Panc1 (cell line): ENCODE measurements around the gene USP31. TPM values are rescaled to one million over a fixed set of nuclear protein-coding genes. Genes with fewer than 3 reads are reported as not detected.
A peak's percentile ranks its signal among the peaks of the same experiment; 100 is the strongest.

Source experiments
- ATAC-seq: fragments of 200-7000 bp; cut with Tn5 transposase; 2 replicates; pipeline ENCODE4 v1.9.1; 2020; ENCODE audit warnings: mild to moderate bottlenecking, moderate library complexity
- BruUV-seq: library from RNA; stranded (reverse); fragments of 400-500 nt; replicated peaks from 2 replicates; lab custom pipeline; 2021; lab: Mats Ljungman, UMichigan
- CTCF ChIA-PET: fragments of 300-600 bp; sonication (Branson Sonifier 250); formaldehyde crosslinking; loops from one replicate; lab custom pipeline; 2022; ENCODE audit warnings: antibody characterized with exemption; lab: Charles Lee
- POLR2A ChIA-PET: fragments of 300-600 bp; sonication (Branson Sonifier 250); formaldehyde crosslinking; loops from one replicate; lab custom pipeline; 2022; ENCODE audit warnings: antibody characterized with exemption; lab: Charles Lee
- DNase-seq: peaks from one replicate; pipeline ENCODE4 v3.0.0-alpha.2; 2010; ENCODE audit warnings: low read depth, low spot score
- H3K27ac ChIP-seq: 2 replicates; pipeline ENCODE4 v1.5.1; 2011; ENCODE audit warnings: mild to moderate bottlenecking, low read length, inconsistent platforms
- H3K27me3 ChIP-seq: fragments of 200-500 bp; sonication (Bioruptor generic); 2 replicates; pipeline ENCODE4 v1.6.0; 2014; ENCODE audit warnings: low read length, inconsistent platforms; ENCODE audit not compliant: control insufficient read depth, insufficient read depth
- H3K36me3 ChIP-seq: fragments of 200-500 bp; sonication (Bioruptor generic); 2 replicates; pipeline ENCODE4 v1.5.1; 2014; ENCODE audit warnings: inconsistent platforms, mild to moderate bottlenecking, low read length, moderate library complexity; ENCODE audit not compliant: control insufficient read depth, insufficient read depth
- H3K4me1 ChIP-seq: 2 replicates; pipeline ENCODE4 v1.5.1; 2011; ENCODE audit warnings: inconsistent platforms, mild to moderate bottlenecking, low read length, moderate library complexity; ENCODE audit not compliant: control insufficient read depth, insufficient read depth
- H3K4me3 ChIP-seq, 2 experiments: 2 replicates each; pipeline ENCODE4 v1.5.1; 2011 to 2012; ENCODE audit warnings: low read depth in 2 of 2, low read length in 2 of 2, mild to moderate bottlenecking in 2 of 2, inconsistent platforms in 1 of 2, moderate library complexity in 1 of 2
- H3K9me3 ChIP-seq: fragments of 200-500 bp; sonication (Bioruptor generic); 2 replicates; pipeline ENCODE4 v1.5.1; 2014; ENCODE audit warnings: low read depth, mild to moderate bottlenecking, inconsistent platforms, low read length, moderate library complexity; ENCODE audit not compliant: control insufficient read depth, insufficient read depth
- CTCF ChIP-seq: fragments of 450-650 bp; IDR thresholded peaks from 2 replicates; pipeline ENCODE4 v1.5.1; 2017; ENCODE audit warnings: mild to moderate bottlenecking
- POLR2AphosphoS5 ChIP-seq: IDR thresholded peaks from 2 replicates; pipeline ENCODE4 v1.6.1; 2012; ENCODE audit warnings: mild to moderate bottlenecking, low read depth, low read length, moderate library complexity
- REST ChIP-seq, 2 experiments: IDR thresholded peaks; 2 replicates each; pipeline ENCODE4 v1.6.1; 2011 to 2012; ENCODE audit warnings: low read depth in 2 of 2, control low read depth in 1 of 2, low read length in 1 of 2, mild to moderate bottlenecking in 1 of 2, moderate library complexity in 1 of 2; ENCODE audit not compliant: insufficient read depth in 1 of 2
- SIN3A ChIP-seq: IDR thresholded peaks from 2 replicates; pipeline ENCODE4 v1.6.1; 2012; ENCODE audit warnings: low read depth, mild to moderate bottlenecking, low read length, moderate library complexity, borderline replicate concordance; ENCODE audit not compliant: insufficient read depth
- TCF7L2 ChIP-seq: IDR thresholded peaks from 2 replicates; pipeline ENCODE4 v1.6.1; 2011; ENCODE audit warnings: mild to moderate bottlenecking, low read depth, low read length, inconsistent platforms
- in situ Hi-C: cut with HindIII; loops from 2 replicates; pipeline ENCODE4 v1.10.0; 2016; ENCODE audit warnings: low sequenced_read_pairs, low pct_unique_long_range_greater_than_20kb
- intact Hi-C: fragments of 100-400 bp; cut with micrococcal nuclease; formaldehyde crosslinking; loops from one replicate; pipeline ENCODE4 v1.10.0; 2022; ENCODE audit not compliant: unreplicated experiment
- total RNA-seq: library from RNA; stranded (reverse); gene quantifications from one replicate; pipeline ENCODE4 v1.2.1, GENCODE V29; 2021; ENCODE audit not compliant: unreplicated experiment

Gene USP31
- total RNA-seq, 1 experiment from 2014 or later = 27.2 TPM

- peak; percentile 74 for ATAC-seq
- peak within 1 kb of the TSS; percentile 11; the same call in 1 of the 2 replicates for H3K27ac ChIP-seq
- in situ Hi-C loops = no loop called here
- peaks cover 8% of the 10 kb centered on the region for H3K4me1 ChIP-seq
- no peak for DNase-seq
- TF ChIP-seq CTCF (peak; percentile 88; the same call in 1 of the 2 replicates), POLR2AphosphoS5 (no peak), SIN3A (no peak), REST (IDR thresholded peaks at IDR 0.05; ENCODE audit: insufficient read depth in 1 of 2, low read depth in 2 of 2, low read length in 1 of 2) (no peak), TCF7L2 (no peak)
- H3K27me3 ChIP-seq = peaks cover 11% of the 10 kb centered on the region; the same call in 1 of the 2 replicates
- H3K9me3 ChIP-seq = no peaks in the 10 kb centered on the region
- intact Hi-C loops = loop anchor here (1.0 to 10.0 kb wide), 2 partner anchors 92 to 252 kb away; no protein-coding TSS in a partner anchor
- ChIA-PET CTCF (interaction anchor here (0.6 to 1.7 kb wide), 4 partner anchors 96 to 253 kb away, joined by 5 to 19 read pairs (median 11); no protein-coding TSS in a partner anchor), POLR2A (interaction anchor here (0.6 kb wide), 2 partner anchors 218 to 271 kb away, joined by 4 to 5 read pairs; no protein-coding TSS in a partner anchor)
- H3K36me3 ChIP-seq = no peaks in the 10 kb centered on the region
- no TSS peak for BruUV-seq
- peak within 1 kb of the TSS; percentile 42 to 49 for H3K4me3 ChIP-seq
Measured at GRCh38 chr16:23182679-23183542, 33.7 kb upstream of the USP31 start, which contains the start of gene SCNN1G. Gene SCNN1G (plus strand): TSS chr16:23182745. CDS start chr16:23186272, 3,527 bp downstream.

- CTCF ChIA-PET = interaction anchor here (0.6 to 1.8 kb wide), 6 partner anchors 96 to 254 kb away, joined by 5 to 19 read pairs (median 10); no protein-coding TSS in a partner anchor
- ATAC-seq = peak; percentile 99
- peaks cover 8% of the 10 kb centered on the region for H3K4me1 ChIP-seq
- TF ChIP-seq REST (IDR thresholded peaks at IDR 0.05; ENCODE audit: insufficient read depth in 1 of 2, low read depth in 2 of 2, low read length in 1 of 2) (no peak; a peak in 1 of 4 replicates), TCF7L2 (no peak), CTCF (peak; percentile 100)
- H3K9me3 ChIP-seq = no peaks in the 10 kb centered on the region
- H3K4me3 ChIP-seq = peak overlapping the region; percentile 42 to 49
- BruUV-seq = no TSS peak
- in situ Hi-C loops = no loop called here
- peaks cover 12% of the 10 kb centered on the region; the same call in 1 of the 2 replicates for H3K27me3 ChIP-seq
- POLR2A ChIA-PET = interaction anchor here (0.6 kb wide), 2 partner anchors 217 to 271 kb away, joined by 4 to 5 read pairs; no protein-coding TSS in a partner anchor
- peak; percentile 33 for DNase-seq
- H3K27ac ChIP-seq = no peak overlapping the region
- intact Hi-C loops = loop anchor here (1.0 to 10.0 kb wide), 2 partner anchors 93 to 253 kb away; no protein-coding TSS in a partner anchor
- no peaks in the 10 kb centered on the region for H3K36me3 ChIP-seq
Measured at GRCh38 chr16:23182206-23182678, 33.0 kb upstream of the USP31 start.
